ENCODE data around the gene GABRB3. TPM values are rescaled to one million over a fixed set of nuclear protein-coding genes. Genes with fewer than 3 reads are reported as not detected.

Gene GABRB3
- polyA plus RNA-seq, 3 donors = not detected

GRCh38 chr15:26806574-26806973, 33.7 kb upstream of the GABRB3 start:
- Histone ChIP-seq H3K4me2 (replicated peaks; ENCODE audit: extremely low read depth, low read length, poor library complexity, severe bottlenecking) (no peak overlapping the region), H3K27me3 (ENCODE audit: control insufficient read depth in 2 of 2, insufficient read depth in 2 of 2, low read length in 2 of 2) (no peaks in the 10 kb centered on the region), H3K9me3 (replicated peaks in 1 of 2; ENCODE audit: control insufficient read depth in 1 of 2, insufficient read depth in 1 of 2, low read length in 2 of 2) (peaks cover 0 to 5% of the 10 kb centered on the region in 2 donors), H3K4me1 (ENCODE audit: control insufficient read depth in 1 of 2, insufficient read depth in 2 of 2, low read length in 2 of 2) (no peaks in the 10 kb centered on the region), H2AFZ (ENCODE audit: insufficient read depth, low read depth, low read length, poor library complexity, severe bottlenecking) (no peak overlapping the region), H3K79me2 (ENCODE audit: insufficient read depth, low read length) (no peaks in the 10 kb centered on the region), H3K36me3 (replicated peaks in 1 of 2; ENCODE audit: control insufficient read depth in 1 of 2, insufficient read depth in 2 of 2, low read length in 2 of 2) (no peaks in the 10 kb centered on the region), H3K9ac (ENCODE audit: insufficient read depth, low read length, poor library complexity, severe bottlenecking) (no peak overlapping the region), H4K20me1 (ENCODE audit: insufficient read depth, low read length) (no peaks in the 10 kb centered on the region), H3K27ac (ENCODE audit: low read depth in 1 of 2, low read length in 2 of 2) (no peak overlapping the region), H3K4me3 (replicated peaks in 1 of 3; ENCODE audit: low read depth in 2 of 3, low read length in 3 of 3) (no peak overlapping the region)
- H3K36me3 Mint-ChIP-seq = no peaks in the 10 kb centered on the region
- intact Hi-C loops (cut with micrococcal nuclease) = no loop called here
- H3K4me1 Mint-ChIP-seq = no peaks in the 10 kb centered on the region
- no peak overlapping the region for H3K27ac Mint-ChIP-seq
- WGBS (ENCODE audit: insufficient coverage) = 92% methylated on average over 3 of the region's 5 CpGs
- no peak for DNase-seq
- H3K27me3 Mint-ChIP-seq (ENCODE audit: low read depth in 3 of 3) = peaks cover 0 to 2% (median 0%) of the 10 kb centered on the region in 3 donors
- H3K9me3 Mint-ChIP-seq = peaks cover 0 to 14% (median 8%) of the 10 kb centered on the region in 7 donors
- no peak for TF ChIP-seq CTCF (IDR thresholded peaks at IDR 0.05)
- no peak overlapping the region for H3K4me3 Mint-ChIP-seq

GRCh38 chr15:26806151-26806550, 33.3 kb upstream of the GABRB3 start:
- H3K36me3 ChIP-seq (replicated peaks in 1 of 2; ENCODE audit: control insufficient read depth in 1 of 2, insufficient read depth in 2 of 2, low read length in 2 of 2) = no peaks in the 10 kb centered on the region
- DNase-seq = no peak
- Mint-ChIP-seq H3K4me1 (no peaks in the 10 kb centered on the region), H3K9me3 (peaks cover 0 to 16% (median 5%) of the 10 kb centered on the region in 7 donors), H3K27ac (no peak overlapping the region), H3K4me3 (no peak overlapping the region), H3K27me3 (ENCODE audit: low read depth in 3 of 3) (peaks cover 0 to 2% (median 0%) of the 10 kb centered on the region in 3 donors), H3K36me3 (no peaks in the 10 kb centered on the region)
- no peaks in the 10 kb centered on the region for H4K20me1 ChIP-seq (ENCODE audit: insufficient read depth, low read length)
- no peak overlapping the region for H3K27ac ChIP-seq (ENCODE audit: low read depth in 1 of 2, low read length in 2 of 2)
- intact Hi-C loops (cut with micrococcal nuclease) = no loop called here
- WGBS (ENCODE audit: insufficient coverage) = no CpG with 5 or more reads among the region's 4 CpGs
- peaks cover 0 to 5% of the 10 kb centered on the region in 2 donors for H3K9me3 ChIP-seq (replicated peaks in 1 of 2; ENCODE audit: control insufficient read depth in 1 of 2, insufficient read depth in 1 of 2, low read length in 2 of 2)
- H3K27me3 ChIP-seq (ENCODE audit: control insufficient read depth in 2 of 2, insufficient read depth in 2 of 2, low read length in 2 of 2) = no peaks in the 10 kb centered on the region
- H3K79me2 ChIP-seq (ENCODE audit: insufficient read depth, low read length) = no peaks in the 10 kb centered on the region
- H3K4me3 ChIP-seq (replicated peaks in 1 of 3; ENCODE audit: low read depth in 2 of 3, low read length in 3 of 3) = no peak overlapping the region
- H2AFZ ChIP-seq (ENCODE audit: insufficient read depth, low read depth, low read length, poor library complexity, severe bottlenecking) = no peak overlapping the region
- no peak overlapping the region for H3K4me2 ChIP-seq (replicated peaks; ENCODE audit: extremely low read depth, low read length, poor library complexity, severe bottlenecking)
- no peaks in the 10 kb centered on the region for H3K4me1 ChIP-seq (ENCODE audit: control insufficient read depth in 1 of 2, insufficient read depth in 2 of 2, low read length in 2 of 2)
- no peak overlapping the region for H3K9ac ChIP-seq (ENCODE audit: insufficient read depth, low read length, poor library complexity, severe bottlenecking)
- TF ChIP-seq CTCF (IDR thresholded peaks at IDR 0.05) = no peak

Data from CD14-positive monocyte (primary cell).